ENCODE measurements around the gene TOP2A. TPM values are rescaled to one million over a fixed set of nuclear protein-coding genes. Genes with fewer than 3 reads are reported as not detected.

The TOP2A gene
- total RNA-seq, 2 donors from 2014 or later, result 46.2 to 124 TPM

DNA sequence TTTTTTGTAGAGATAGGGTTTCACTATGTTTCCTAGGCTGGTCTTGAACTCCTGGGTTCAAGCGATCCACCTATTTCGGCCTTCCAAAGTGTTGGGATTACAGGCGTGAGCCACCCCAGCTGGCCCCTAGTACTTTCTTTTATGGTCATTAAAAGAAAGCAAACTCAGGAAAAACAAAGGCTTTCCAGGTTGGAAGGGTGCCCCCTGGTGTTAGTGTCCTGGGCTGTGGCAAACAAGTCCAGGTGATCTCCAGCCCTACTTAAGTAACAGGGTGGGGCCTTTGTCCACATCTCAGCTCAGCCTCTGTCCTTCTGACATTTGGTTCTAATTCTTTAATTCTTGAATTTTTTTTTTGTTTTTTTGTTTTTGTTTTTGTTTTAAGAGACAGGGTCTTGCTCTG, 32.5 kb upstream of the TOP2A start:
- H3K4me1 ChIP-seq, result peaks cover 26% of the 10 kb centered on the region
- peak overlapping the region in 1 of 2 donors; percentile 22 for H3K9ac ChIP-seq (ENCODE audit: low read depth in 2 of 2, low read length in 2 of 2)
- intact Hi-C loops (cut with DNase I), result no loop called here
- no peak overlapping the region for H3K4me3 ChIP-seq
- TF ChIP-seq, protein P1, sequence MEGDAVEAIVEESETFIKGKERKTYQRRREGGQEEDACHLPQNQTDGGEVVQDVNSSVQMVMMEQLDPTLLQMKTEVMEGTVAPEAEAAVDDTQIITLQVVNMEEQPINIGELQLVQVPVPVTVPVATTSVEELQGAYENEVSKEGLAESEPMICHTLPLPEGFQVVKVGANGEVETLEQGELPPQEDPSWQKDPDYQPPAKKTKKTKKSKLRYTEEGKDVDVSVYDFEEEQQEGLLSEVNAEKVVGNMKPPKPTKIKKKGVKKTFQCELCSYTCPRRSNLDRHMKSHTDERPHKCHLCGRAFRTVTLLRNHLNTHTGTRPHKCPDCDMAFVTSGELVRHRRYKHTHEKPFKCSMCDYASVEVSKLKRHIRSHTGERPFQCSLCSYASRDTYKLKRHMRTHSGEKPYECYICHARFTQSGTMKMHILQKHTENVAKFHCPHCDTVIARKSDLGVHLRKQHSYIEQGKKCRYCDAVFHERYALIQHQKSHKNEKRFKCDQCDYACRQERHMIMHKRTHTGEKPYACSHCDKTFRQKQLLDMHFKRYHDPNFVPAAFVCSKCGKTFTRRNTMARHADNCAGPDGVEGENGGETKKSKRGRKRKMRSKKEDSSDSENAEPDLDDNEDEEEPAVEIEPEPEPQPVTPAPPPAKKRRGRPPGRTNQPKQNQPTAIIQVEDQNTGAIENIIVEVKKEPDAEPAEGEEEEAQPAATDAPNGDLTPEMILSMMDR (IDR thresholded peaks at IDR 0.05), result peak; percentile 66
- peak; percentile 92 for DNase-seq
- peaks cover 9% of the 10 kb centered on the region for H3K36me3 ChIP-seq
- no peaks in the 10 kb centered on the region for H3K9me3 ChIP-seq
- peak overlapping the region; percentile 91 for H3K27ac ChIP-seq
- H3K27me3 ChIP-seq, result no peaks in the 10 kb centered on the region

DNA sequence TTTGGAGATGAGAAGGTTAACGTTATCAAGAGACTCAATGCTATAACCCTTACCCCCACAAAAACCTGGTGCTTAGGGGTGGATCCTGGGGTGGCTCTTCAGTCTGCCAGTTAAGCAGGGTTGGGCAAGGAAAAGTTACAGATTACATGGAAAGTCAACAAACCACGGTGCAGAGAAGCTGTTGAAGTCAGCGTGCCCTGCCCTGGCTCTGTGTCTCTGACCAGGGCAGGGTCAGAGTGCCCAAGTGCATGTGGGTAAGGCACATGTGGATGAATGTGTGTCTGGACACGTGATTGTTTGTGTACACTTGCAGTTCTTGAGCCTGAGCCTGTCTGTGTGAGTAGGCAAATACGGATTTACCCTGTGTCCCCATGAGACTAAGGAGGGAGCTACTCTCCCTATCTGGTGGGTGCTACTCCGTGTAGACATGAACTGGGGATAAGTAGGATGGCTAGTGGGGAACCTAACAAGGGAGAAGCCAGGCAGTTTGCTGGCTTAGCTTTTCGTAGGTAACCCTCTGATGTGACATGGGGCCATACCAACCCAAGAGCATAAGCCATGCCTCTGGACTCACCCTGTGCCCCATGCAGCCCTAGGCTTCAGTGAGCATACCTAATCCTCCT, 31.1 kb upstream of the TOP2A start:
- peak; percentile 89 for DNase-seq
- Histone ChIP-seq H3K27ac (peak overlapping the region; percentile 91), H3K27me3 (no peaks in the 10 kb centered on the region), H3K4me3 (no peak overlapping the region), H3K36me3 (peaks cover 1% of the 10 kb centered on the region), H3K9ac (ENCODE audit: low read depth in 2 of 2, low read length in 2 of 2) (peak overlapping the region in 1 of 2 donors; percentile 44), H3K4me1 (peaks cover 26% of the 10 kb centered on the region), H3K9me3 (no peaks in the 10 kb centered on the region)
- intact Hi-C loops (cut with DNase I), result no loop called here
- TF ChIP-seq, protein P1 (IDR thresholded peaks at IDR 0.05), result no peak

- Histone ChIP-seq H3K9ac (ENCODE audit: low read depth in 2 of 2, low read length in 2 of 2) (peak overlapping the region in 1 of 2 donors; percentile 44), H3K4me3 (no peak overlapping the region), H3K9me3 (no peaks in the 10 kb centered on the region), H3K4me1 (peaks cover 26% of the 10 kb centered on the region), H3K27me3 (no peaks in the 10 kb centered on the region), H3K36me3 (no peaks in the 10 kb centered on the region), H3K27ac (peak overlapping the region; percentile 91)
- DNase-seq, result peak; percentile 70
- TF ChIP-seq, protein P1 (IDR thresholded peaks at IDR 0.05), result no peak
- intact Hi-C loops (cut with DNase I), result no loop called here
Measured at GRCh38 chr17:40448213-40448638, 30.5 kb upstream of the TOP2A start.

DNA sequence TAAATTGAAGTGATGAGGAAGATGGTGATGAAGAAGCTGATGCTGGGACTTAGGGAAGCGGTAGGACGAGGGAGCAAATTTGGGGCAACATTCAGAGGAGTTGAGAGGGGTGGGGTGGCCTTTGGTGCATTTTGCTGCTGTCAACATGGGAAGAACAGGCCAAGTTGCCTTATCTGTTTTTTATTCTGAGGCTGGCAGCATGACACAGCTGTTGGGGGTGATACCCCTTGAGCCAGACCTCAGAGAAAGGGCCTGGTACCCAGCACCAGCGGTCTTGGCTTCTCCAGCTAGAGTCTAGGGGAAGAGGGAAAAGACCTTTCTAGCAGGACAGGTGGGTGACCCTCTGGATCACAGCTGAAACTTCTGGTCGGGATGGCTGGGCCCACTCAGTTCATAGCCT, 30.1 kb upstream of the TOP2A start:
- Histone ChIP-seq H3K9ac (ENCODE audit: low read depth in 2 of 2, low read length in 2 of 2) (peak overlapping the region; percentile 44 to 58), H3K36me3 (no peaks in the 10 kb centered on the region), H3K9me3 (no peaks in the 10 kb centered on the region), H3K27ac (peak overlapping the region; percentile 91), H3K4me1 (peaks cover 26% of the 10 kb centered on the region), H3K27me3 (no peaks in the 10 kb centered on the region), H3K4me3 (no peak overlapping the region)
- intact Hi-C loops (cut with DNase I), result no loop called here
- TF ChIP-seq, protein P1 (IDR thresholded peaks at IDR 0.05), result no peak
- no peak for DNase-seq

- Histone ChIP-seq H3K36me3 (no peaks in the 10 kb centered on the region), H3K9me3 (no peaks in the 10 kb centered on the region), H3K27ac (peak overlapping the region; percentile 91), H3K4me1 (peaks cover 26% of the 10 kb centered on the region), H3K27me3 (no peaks in the 10 kb centered on the region), H3K4me3 (peak overlapping the region; percentile 11), H3K9ac (ENCODE audit: low read depth in 2 of 2, low read length in 2 of 2) (peak overlapping the region in 1 of 2 donors; percentile 44)
- intact Hi-C loops (cut with DNase I), result no loop called here
- TF ChIP-seq, protein P1 (IDR thresholded peaks at IDR 0.05), result no peak
- peak; percentile 47 for DNase-seq
Measured at GRCh38 chr17:40447148-40447644, 29.5 kb upstream of the TOP2A start.
